Measurements from ENCODE around the gene RNF217. TPM values are rescaled to one million over a fixed set of nuclear protein-coding genes. Genes with fewer than 3 reads are reported as not detected.

The RNF217 gene
- total RNA-seq, 1 donor from 2014 or later, result 14.1 TPM

GRCh38 chr6:124949706-124950105, 12.5 kb upstream of the RNF217 start:
- Histone ChIP-seq H3K4me1 (no peaks in the 10 kb centered on the region), H3K36me3 (no peaks in the 10 kb centered on the region), H3K9me3 (replicated peaks) (no peaks in the 10 kb centered on the region), H3K27ac (replicated peaks) (no peak overlapping the region), H3K27me3 (ENCODE audit: low read depth) (no peaks in the 10 kb centered on the region), H3K4me3 (no peak overlapping the region)
- DNase-seq, result no peak
- intact Hi-C loops (cut with micrococcal nuclease), result no loop called here
- TF ChIP-seq CTCF (IDR thresholded peaks at IDR 0.05; ENCODE audit: borderline replicate concordance), result no peak

- no peak for TF ChIP-seq CTCF (IDR thresholded peaks at IDR 0.05; ENCODE audit: borderline replicate concordance)
- intact Hi-C loops (cut with micrococcal nuclease), result no loop called here
- Histone ChIP-seq H3K27me3 (ENCODE audit: low read depth) (no peaks in the 10 kb centered on the region), H3K27ac (replicated peaks) (no peak overlapping the region), H3K9me3 (replicated peaks) (no peaks in the 10 kb centered on the region), H3K4me1 (peaks cover 6% of the 10 kb centered on the region), H3K36me3 (no peaks in the 10 kb centered on the region), H3K4me3 (no peak overlapping the region)
- no peak for DNase-seq
Observed at GRCh38 chr6:124953808-124954207, 8.4 kb upstream of the RNF217 start.

- Histone ChIP-seq H3K4me3 (no peak overlapping the region), H3K4me1 (peaks cover 6% of the 10 kb centered on the region), H3K36me3 (no peaks in the 10 kb centered on the region), H3K9me3 (replicated peaks) (no peaks in the 10 kb centered on the region), H3K27me3 (ENCODE audit: low read depth) (no peaks in the 10 kb centered on the region), H3K27ac (replicated peaks) (no peak overlapping the region)
- no peak for DNase-seq
- intact Hi-C loops (cut with micrococcal nuclease), result no loop called here
- no peak for TF ChIP-seq CTCF (IDR thresholded peaks at IDR 0.05; ENCODE audit: borderline replicate concordance)
Observed at GRCh38 chr6:124955108-124955856, 7.0 kb upstream of the RNF217 start.

- H3K4me3 ChIP-seq, result no peak overlapping the region
- TF ChIP-seq CTCF (IDR thresholded peaks at IDR 0.05; ENCODE audit: borderline replicate concordance), result no peak
- no peaks in the 10 kb centered on the region for H3K27me3 ChIP-seq (ENCODE audit: low read depth)
- no peak overlapping the region for H3K27ac ChIP-seq (replicated peaks)
- intact Hi-C loops (cut with micrococcal nuclease), result no loop called here
- H3K36me3 ChIP-seq, result no peaks in the 10 kb centered on the region
- no peaks in the 10 kb centered on the region for H3K9me3 ChIP-seq (replicated peaks)
- H3K4me1 ChIP-seq, result peaks cover 12% of the 10 kb centered on the region
- no peak for DNase-seq
Observed at GRCh38 chr6:124956018-124956417, 6.2 kb upstream of the RNF217 start.

- no peak for DNase-seq
- H3K27ac ChIP-seq (replicated peaks), result no peak overlapping the region
- H3K9me3 ChIP-seq (replicated peaks), result no peaks in the 10 kb centered on the region
- no peaks in the 10 kb centered on the region for H3K36me3 ChIP-seq
- no peak for TF ChIP-seq CTCF (IDR thresholded peaks at IDR 0.05; ENCODE audit: borderline replicate concordance)
- intact Hi-C loops (cut with micrococcal nuclease), result no loop called here
- no peak overlapping the region for H3K4me3 ChIP-seq
- no peaks in the 10 kb centered on the region for H3K27me3 ChIP-seq (ENCODE audit: low read depth)
- peaks cover 32% of the 10 kb centered on the region for H3K4me1 ChIP-seq
Observed at GRCh38 chr6:124958149-124958548, 4.1 kb upstream of the RNF217 start.
